GM19099 (cell line): ENCODE results near the gene TCN2.
A peak's percentile ranks its signal among the peaks of the same experiment; 100 is the strongest.

ENCODE experiments used
- POLR2A ChIP-seq: IDR thresholded peaks from 3 replicates; pipeline ENCODE4 v1.6.1; 2011; ENCODE audit warnings: low read depth; ENCODE audit not compliant: insufficient read length; ENCODE audit errors: extremely low read depth

TCN2 gene

GRCh38 chr22:30627471-30627870, 20.5 kb downstream of the TCN2 start:
- no peak for TF ChIP-seq POLR2A

GRCh38 chr22:30628491-30628890, 21.5 kb downstream of the TCN2 start:
- no peak for TF ChIP-seq POLR2A

- peak; percentile 21 for TF ChIP-seq POLR2A
Measured at GRCh38 chr22:30634471-30635233, 27.7 kb downstream of the TCN2 start.

GRCh38 chr22:30635273-30636225, 28.6 kb downstream of the TCN2 start, which contains the start of gene SLC35E4:
SLC35E4 (plus strand) TSS chr22:30635781; CDS start chr22:30636451, 670 bp downstream.
- TF ChIP-seq POLR2A: peak; percentile 37

- TF ChIP-seq POLR2A: no peak
Measured at GRCh38 chr22:30636226-30637077, 29.5 kb downstream of the TCN2 start.

- TF ChIP-seq POLR2A: no peak
Measured at GRCh38 chr22:30637701-30638114, 30.7 kb downstream of the TCN2 start.

GRCh38 chr22:30640361-30640760, 33.4 kb downstream of the TCN2 start:
- no peak for TF ChIP-seq POLR2A

- TF ChIP-seq POLR2A: no peak
Measured at GRCh38 chr22:30640839-30641430, 34.0 kb downstream of the TCN2 start.

- no peak for TF ChIP-seq POLR2A
Measured at GRCh38 chr22:30643055-30643875, 36.3 kb downstream of the TCN2 start.

GRCh38 chr22:30646518-30647160, 39.7 kb downstream of the TCN2 start:
- TF ChIP-seq POLR2A: no peak

- TF ChIP-seq POLR2A: no peak
Measured at GRCh38 chr22:30647536-30647935, 40.6 kb downstream of the TCN2 start.

- no peak for TF ChIP-seq POLR2A
Measured at GRCh38 chr22:30648825-30649224, 41.9 kb downstream of the TCN2 start.

- TF ChIP-seq POLR2A: peak; percentile 22
Measured at GRCh38 chr22:30649430-30650007, 42.5 kb downstream of the TCN2 start.

GRCh38 chr22:30650508-30651116, 43.6 kb downstream of the TCN2 start:
- no peak for TF ChIP-seq POLR2A
